Astrocyte (in vitro differentiated cells and primary cell): Measurements from ENCODE around the gene LMAN1L. TPM values are rescaled to one million over a fixed set of nuclear protein-coding genes. Genes with fewer than 3 reads are reported as not detected.

ENCODE experiments used
- DNase-seq: peaks from one replicate; pipeline ENCODE4 v3.0.0-alpha.2; 2010; ENCODE audit warnings: low read depth
- FAIRE-seq: peaks from 2 replicates; lab custom pipeline; 2011; peaks lifted over from hg19 to GRCh38; lab: Jason Lieb, UNC
- H2AFZ ChIP-seq: 2 replicates; pipeline ENCODE4 v1.6.0; 2012; ENCODE audit warnings: low read depth, low read length, inconsistent platforms
- H3K27ac ChIP-seq: 2 replicates; pipeline ENCODE4 v1.5.1; 2011; ENCODE audit warnings: low read depth, low read length, inconsistent platforms
- H3K27me3 ChIP-seq: 2 replicates; pipeline ENCODE4 v1.6.0; 2011; ENCODE audit warnings: low read length, inconsistent platforms; ENCODE audit not compliant: insufficient read depth
- H3K36me3 ChIP-seq: 2 replicates; pipeline ENCODE4 v1.5.1; 2011; ENCODE audit warnings: low read length, inconsistent platforms; ENCODE audit not compliant: insufficient read depth
- H3K4me1 ChIP-seq: 2 replicates; pipeline ENCODE4 v1.5.1; 2011; ENCODE audit warnings: low read length, inconsistent platforms; ENCODE audit not compliant: insufficient read depth
- H3K4me2 ChIP-seq: 2 replicates; pipeline ENCODE4 v1.6.0; 2012; ENCODE audit warnings: low read length, inconsistent platforms
- H3K4me3 ChIP-seq: 2 replicates; pipeline ENCODE4 v1.5.1; 2011; ENCODE audit warnings: low read depth, mild to moderate bottlenecking, low read length, inconsistent platforms; ENCODE audit not compliant: insufficient read depth
- H3K79me2 ChIP-seq: 2 replicates; pipeline ENCODE4 v1.6.0; 2012; ENCODE audit warnings: mild to moderate bottlenecking, low read length, inconsistent platforms; ENCODE audit not compliant: insufficient read depth
- H3K9ac ChIP-seq: 2 replicates; pipeline ENCODE4 v1.6.0; 2012; ENCODE audit warnings: mild to moderate bottlenecking, low read length, inconsistent platforms
- H3K9me3 ChIP-seq: 2 replicates; pipeline ENCODE4 v1.5.1; 2012; ENCODE audit warnings: low read depth, mild to moderate bottlenecking, low read length, inconsistent platforms; ENCODE audit not compliant: insufficient read depth
- H4K20me1 ChIP-seq: 2 replicates; pipeline ENCODE4 v1.6.0; 2012; ENCODE audit warnings: low read length, inconsistent platforms; ENCODE audit not compliant: insufficient read depth
- H3K27ac Mint-ChIP-seq: one replicate; pipeline ENCODE4 v1.8.0; 2021; ENCODE audit warnings: mild to moderate bottlenecking, mixed read lengths; ENCODE audit not compliant: unreplicated experiment
- H3K27me3 Mint-ChIP-seq: one replicate; pipeline ENCODE4 v1.8.0; 2021; ENCODE audit warnings: low read depth, mixed read lengths; ENCODE audit not compliant: unreplicated experiment
- H3K36me3 Mint-ChIP-seq: one replicate; pipeline ENCODE4 v1.8.0; 2021; ENCODE audit warnings: low read depth, mixed read lengths; ENCODE audit not compliant: unreplicated experiment
- H3K4me1 Mint-ChIP-seq: one replicate; pipeline ENCODE4 v1.8.0; 2021; ENCODE audit warnings: low read depth, mixed read lengths; ENCODE audit not compliant: unreplicated experiment
- H3K4me3 Mint-ChIP-seq: one replicate; pipeline ENCODE4 v1.8.0; 2021; ENCODE audit warnings: mild to moderate bottlenecking, moderate library complexity, mixed read lengths; ENCODE audit not compliant: unreplicated experiment
- H3K9me3 Mint-ChIP-seq: one replicate; pipeline ENCODE4 v1.8.0; 2021; ENCODE audit warnings: mild to moderate bottlenecking, mixed read lengths; ENCODE audit not compliant: unreplicated experiment
- CTCF ChIP-seq: IDR thresholded peaks from 2 replicates; pipeline ENCODE4 v1.5.1; 2011; ENCODE audit warnings: low read depth, mild to moderate bottlenecking, inconsistent platforms, low read length, moderate library complexity; ENCODE audit not compliant: insufficient read depth
- EZH2 ChIP-seq: IDR thresholded peaks from 2 replicates; pipeline ENCODE4 v1.6.1; 2012; ENCODE audit warnings: mild to moderate bottlenecking, low read length, inconsistent platforms; ENCODE audit not compliant: insufficient read depth
- total RNA-seq: library from RNA; stranded (reverse); gene quantifications from 2 replicates; pipeline ENCODE4 v1.2.1, GENCODE V29; 2021

LMAN1L gene
- total RNA-seq, 1 donor from 2014 or later: 0.32 TPM

- Mint-ChIP-seq H3K27ac (no peak overlapping the region), H3K27me3 (peaks cover 61% of the 10 kb centered on the region)
- H3K9ac ChIP-seq: no peak overlapping the region
These were observed 10.7 kb downstream of the LMAN1L start for GRCh38 chr15:74823324-74823723.

GRCh38 chr15:74824976-74825375 lies 12.3 kb downstream of the LMAN1L start:
- peaks cover 65% of the 10 kb centered on the region for H3K27me3 Mint-ChIP-seq
- no peaks in the 10 kb centered on the region for H3K36me3 ChIP-seq

More at GRCh38 chr15:74823324-74823723, 10.7 kb downstream of the LMAN1L start:
- Mint-ChIP-seq H3K36me3 (no peaks in the 10 kb centered on the region), H3K4me3 (no peak overlapping the region), H3K4me1 (no peaks in the 10 kb centered on the region), H3K9me3 (no peaks in the 10 kb centered on the region)
- H3K9me3 ChIP-seq: no peaks in the 10 kb centered on the region
- no peak for FAIRE-seq
- H3K4me1 ChIP-seq: peaks cover 5% of the 10 kb centered on the region
- H3K27me3 ChIP-seq: peaks cover 23% of the 10 kb centered on the region
- no peaks in the 10 kb centered on the region for H3K36me3 ChIP-seq
- no peak overlapping the region for H3K4me3 ChIP-seq
- H2AFZ ChIP-seq: no peak overlapping the region
- no peaks in the 10 kb centered on the region for H3K79me2 ChIP-seq
- no peak overlapping the region for H3K4me2 ChIP-seq
- H3K27ac ChIP-seq: no peak overlapping the region
- TF ChIP-seq EZH2 (no peak), CTCF (no peak)
- no peak for DNase-seq
- peaks cover 3% of the 10 kb centered on the region for H4K20me1 ChIP-seq

More at GRCh38 chr15:74824976-74825375, 12.3 kb downstream of the LMAN1L start:
- FAIRE-seq (no peak), DNase-seq (no peak)
- Histone ChIP-seq H3K9me3 (no peaks in the 10 kb centered on the region), H3K27me3 (peaks cover 29% of the 10 kb centered on the region), H3K4me3 (no peak overlapping the region), H3K9ac (no peak overlapping the region), H3K27ac (no peak overlapping the region), H3K4me2 (no peak overlapping the region), H3K4me1 (no peaks in the 10 kb centered on the region), H3K79me2 (no peaks in the 10 kb centered on the region), H4K20me1 (peaks cover 5% of the 10 kb centered on the region), H2AFZ (no peak overlapping the region)
- Mint-ChIP-seq H3K4me1 (no peaks in the 10 kb centered on the region), H3K27ac (no peak overlapping the region), H3K4me3 (no peak overlapping the region), H3K9me3 (no peaks in the 10 kb centered on the region), H3K36me3 (no peaks in the 10 kb centered on the region)
- TF ChIP-seq CTCF (no peak), EZH2 (no peak)
